ENCODE measurements around the gene LILRB2.
"Not testable (repeated sequence)": the region's sequence is repeated elsewhere in the genome, so short reads cannot be mapped to it uniquely, and the experiment has no call there.

The LILRB2 gene

DNA sequence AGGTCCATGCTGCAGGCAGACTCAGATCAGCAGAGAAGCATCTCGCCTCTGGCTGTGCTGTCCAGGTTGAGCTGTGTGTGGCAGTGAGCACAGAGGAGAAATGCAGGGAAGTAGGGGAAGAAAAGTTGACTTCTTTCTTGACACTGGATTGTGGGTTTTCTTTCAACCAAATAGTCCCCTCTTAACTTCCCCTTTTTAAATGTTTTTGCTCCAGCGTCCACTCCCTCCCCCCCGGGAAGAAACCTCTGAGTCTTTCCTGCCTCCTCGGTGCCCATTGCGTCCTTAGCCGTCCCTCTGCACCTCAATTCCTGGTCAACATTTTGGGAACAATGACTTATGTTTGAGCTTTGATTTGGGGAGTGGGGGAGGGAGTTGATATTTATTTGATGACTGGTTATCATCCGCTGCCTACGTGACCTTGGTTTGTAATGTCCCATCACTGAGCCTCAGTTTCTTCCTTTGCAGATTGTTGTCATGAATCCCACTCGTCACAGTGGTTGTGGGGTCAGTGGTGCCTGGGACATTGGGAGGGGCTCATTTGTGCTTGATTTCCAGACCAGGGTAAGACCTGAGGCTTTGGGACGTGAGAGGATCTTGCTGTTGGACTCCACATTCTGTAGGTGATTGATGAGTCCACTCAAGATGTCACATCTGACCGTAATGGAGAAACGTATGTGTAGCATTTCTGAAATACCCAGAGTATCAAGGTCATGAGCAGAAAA, at the start of gene LILRB2:
Gene LILRB2, minus strand, starts transcription at position 104 of the 722 bp plus-strand sequence. CDS start 614 bp downstream, outside the sequence.
- peak; percentile 46 for DNase-seq

DNA sequence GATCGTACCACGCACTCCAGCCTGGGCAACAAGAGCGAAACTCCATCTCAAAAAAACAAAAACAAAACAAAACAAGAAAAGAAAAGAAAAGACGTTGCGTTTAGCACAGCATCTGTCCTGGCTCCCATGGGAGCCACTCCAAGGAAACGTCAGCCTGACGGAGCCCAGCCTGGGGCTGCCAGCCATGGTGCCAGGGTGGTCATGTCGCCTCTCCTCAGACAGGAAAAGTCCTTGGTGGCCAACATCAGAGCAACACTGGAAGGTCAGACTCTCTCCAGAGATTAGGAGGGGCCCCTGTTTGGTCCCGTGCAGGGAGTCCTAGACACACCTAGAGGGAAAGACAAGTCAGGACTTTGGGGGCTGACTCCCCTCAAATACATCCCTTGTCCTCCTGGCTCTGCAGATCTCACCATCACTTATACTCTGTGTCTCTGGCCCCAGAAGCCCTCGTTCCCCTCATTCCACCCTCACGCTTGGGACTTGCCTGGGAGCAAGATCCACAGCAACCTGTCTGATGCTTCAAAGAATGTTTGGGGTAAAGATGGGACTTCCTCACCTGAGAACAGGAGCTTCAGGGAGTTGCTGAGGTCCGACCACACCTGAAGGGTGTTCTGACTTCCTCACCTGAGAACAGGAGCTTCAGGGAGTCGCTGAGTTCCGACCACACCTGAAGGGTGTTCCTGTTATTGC, 48.7 kb upstream of the LILRB2 start:
- no peak for DNase-seq

DNA sequence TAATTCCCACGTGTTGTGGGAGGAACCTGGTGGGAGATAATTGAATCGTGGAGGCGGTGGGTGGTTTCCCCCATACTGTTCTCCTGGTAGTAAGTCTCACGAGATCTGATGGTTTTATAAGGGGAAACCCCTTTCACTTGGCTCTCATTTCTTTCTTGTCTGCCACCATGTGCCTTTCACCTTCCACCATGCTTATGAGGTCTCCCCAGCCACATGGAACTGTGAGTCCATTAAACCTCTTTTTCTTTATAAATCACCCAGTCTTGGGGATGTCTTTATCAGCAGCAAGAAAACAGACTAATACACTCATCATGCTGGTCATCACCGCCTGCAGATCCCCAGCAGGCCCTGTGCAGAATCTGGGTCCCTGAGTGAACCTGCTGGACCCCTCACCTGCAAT, 47.9 kb upstream of the LILRB2 start:
- not testable (repeated sequence) for DNase-seq

DNA sequence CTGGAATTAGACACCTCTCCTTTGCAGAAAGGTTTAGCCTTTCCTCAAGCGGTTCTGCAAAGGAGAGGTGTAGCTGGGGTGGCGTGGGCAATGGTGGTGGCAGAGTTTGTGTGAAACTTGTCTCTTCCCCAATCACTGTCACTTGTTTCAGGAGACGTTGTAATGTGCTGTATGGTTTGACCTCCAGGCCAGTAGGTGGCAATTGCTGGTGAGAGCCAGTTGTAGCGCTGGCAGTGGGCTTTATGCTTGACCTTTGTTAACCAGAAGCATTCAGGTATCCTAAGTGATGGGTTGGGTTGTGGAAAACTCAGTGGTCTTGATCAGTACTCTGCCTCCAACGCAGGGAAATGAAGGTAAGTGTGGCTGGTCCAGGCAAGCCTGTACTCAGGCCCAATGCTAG, 44.7 kb upstream of the LILRB2 start:
- DNase-seq = no peak

DNA sequence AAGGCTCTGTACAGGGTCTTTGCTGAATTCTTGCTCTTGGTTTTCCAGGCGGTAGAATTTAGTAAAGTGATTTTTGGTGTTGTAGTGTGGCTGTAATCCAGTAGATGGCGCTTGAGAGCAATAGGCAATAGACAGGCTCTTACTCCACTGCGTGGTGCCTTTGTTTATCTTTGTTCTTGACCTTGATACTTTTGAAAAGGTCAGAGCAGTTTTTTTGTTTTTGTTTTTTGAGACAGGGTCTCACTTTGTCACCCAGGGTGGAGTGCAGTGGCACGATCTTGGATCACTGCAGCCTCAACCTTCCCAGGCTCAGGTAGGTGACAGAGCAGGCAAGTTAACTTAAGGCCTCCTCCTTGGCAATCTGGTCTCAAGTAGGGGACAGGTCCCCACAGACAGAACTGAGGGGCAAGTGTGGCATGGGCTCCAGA, 44.3 kb upstream of the LILRB2 start:
- DNase-seq = peak; percentile 31

DNA sequence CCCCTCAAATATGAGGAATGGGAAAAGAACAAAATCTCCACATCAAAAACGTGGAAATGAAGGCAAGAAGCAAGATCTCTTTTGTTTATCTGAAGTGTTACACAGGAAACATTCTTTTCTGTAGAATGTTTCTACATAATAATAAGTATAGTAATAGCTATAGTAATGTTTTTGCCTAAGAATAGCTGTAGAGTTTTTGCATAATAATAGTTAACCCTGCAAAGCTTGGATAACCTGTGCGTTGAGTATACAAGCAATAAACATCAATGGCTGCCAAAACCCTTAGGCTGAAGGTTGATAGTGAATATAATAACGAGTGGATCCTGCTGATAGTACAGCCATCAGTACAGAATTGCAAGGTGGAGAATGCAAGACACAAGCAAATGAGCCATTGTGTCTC, 43.2 kb upstream of the LILRB2 start:
- DNase-seq = no peak

DNA sequence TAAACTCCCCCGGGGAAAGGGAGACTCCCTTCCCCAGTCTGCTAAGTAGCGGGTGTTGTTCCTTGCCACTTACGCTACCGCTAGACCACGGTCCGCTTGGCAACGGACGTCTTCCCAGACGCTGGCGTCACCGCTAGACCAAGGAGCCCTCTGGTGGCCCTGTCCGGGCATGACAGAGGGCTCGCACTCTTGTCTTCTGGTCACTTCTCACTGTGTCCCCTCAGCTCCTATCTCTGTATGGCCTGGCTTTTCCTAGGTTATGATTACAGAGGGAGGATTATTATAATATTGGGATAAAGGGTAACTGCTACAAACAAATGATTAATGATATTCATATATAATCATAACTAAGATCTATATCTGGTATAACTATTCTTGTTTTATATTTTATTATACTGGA, 42.0 kb upstream of the LILRB2 start:
- not testable (repeated sequence) for DNase-seq

DNA sequence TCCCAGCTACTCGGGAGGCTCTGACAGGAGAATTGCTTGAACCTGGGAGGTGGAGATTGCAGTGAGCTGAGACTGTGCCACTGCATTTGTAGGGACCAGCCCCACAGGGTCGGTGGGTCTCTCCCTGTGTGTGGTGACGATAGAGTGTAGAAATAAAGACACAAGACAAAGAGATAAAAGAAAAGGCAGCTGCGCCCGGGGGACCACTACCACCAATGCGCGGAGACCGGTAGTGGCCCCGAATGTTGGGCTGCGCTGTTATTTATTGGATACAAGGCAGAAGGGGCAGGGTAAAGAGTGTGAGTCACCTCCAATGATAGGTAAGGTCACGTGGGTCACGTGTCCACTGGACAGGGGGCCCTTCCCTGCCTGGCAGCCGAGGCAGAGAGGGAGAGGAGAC, 41.4 kb upstream of the LILRB2 start:
- DNase-seq = not testable (repeated sequence)

DNA sequence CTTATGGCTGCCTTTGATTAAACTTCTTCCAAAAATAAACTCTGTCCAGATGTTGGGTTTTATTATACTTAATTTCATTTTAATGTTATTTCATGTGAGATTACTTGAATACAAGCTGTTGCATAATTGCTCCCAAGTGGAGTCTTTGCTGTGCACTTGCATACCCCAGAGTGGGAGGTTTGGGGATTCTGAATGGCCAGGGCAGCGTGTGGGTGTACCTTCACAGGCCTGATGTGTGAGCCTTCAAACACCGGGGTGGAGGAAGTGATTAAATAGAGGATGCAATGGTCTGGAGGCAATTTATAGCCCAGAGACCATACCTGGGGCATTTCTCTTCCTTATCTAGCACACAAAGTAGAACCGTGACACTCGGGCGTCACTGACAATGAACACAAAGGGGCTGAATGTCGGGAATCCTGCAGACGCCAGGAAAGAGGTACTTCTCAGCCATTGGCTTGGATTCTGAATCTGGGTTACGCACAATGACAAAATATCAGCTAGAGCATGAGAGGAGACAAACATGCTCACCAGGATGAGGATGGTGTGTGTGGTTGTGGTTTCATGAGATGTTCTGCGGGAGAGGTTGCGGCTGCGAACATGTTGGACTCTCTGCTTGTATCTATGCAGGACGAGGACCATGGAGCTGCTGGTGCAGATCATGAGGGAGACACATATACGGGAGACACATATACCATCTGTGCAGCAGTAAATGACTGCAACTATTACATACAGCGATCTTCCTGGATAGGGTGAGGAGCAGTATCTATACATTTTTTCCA, 39.2 kb upstream of the LILRB2 start:
- no peak for DNase-seq

DNA sequence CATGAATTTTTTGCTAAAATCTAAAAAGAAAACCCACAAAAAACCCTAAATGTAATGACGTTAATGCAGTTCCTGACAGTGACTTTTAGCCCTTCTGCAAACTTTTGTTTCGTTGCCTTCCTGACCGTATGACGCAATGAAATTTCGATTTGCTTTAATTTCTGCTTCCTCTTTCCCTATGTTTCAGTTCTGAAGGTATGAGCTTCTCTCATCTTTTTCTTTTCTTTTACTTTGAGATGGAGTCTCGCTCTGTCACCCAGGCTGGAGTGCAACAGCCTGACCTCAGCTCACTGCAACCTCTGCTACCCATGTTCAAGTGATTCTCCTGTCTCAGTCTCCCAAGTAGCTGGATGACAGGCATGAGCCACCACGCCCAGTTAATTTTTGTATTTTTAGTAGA, 38.1 kb upstream of the LILRB2 start:
- no peak for DNase-seq

DNA sequence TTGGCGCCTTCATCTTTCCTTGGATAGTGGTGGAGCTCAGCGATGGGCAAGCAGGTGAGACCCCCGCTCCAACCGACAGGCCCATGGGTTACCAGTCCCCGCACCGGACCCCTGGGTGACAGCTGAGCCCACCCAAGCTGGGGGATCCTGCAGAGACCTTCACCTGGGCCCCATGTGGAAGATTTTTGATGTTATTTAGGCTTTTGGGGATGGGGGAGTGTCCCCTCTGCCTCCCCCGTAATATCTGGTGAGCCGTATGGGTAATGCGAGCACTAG, 37.0 kb upstream of the LILRB2 start:
- no peak for DNase-seq

DNA sequence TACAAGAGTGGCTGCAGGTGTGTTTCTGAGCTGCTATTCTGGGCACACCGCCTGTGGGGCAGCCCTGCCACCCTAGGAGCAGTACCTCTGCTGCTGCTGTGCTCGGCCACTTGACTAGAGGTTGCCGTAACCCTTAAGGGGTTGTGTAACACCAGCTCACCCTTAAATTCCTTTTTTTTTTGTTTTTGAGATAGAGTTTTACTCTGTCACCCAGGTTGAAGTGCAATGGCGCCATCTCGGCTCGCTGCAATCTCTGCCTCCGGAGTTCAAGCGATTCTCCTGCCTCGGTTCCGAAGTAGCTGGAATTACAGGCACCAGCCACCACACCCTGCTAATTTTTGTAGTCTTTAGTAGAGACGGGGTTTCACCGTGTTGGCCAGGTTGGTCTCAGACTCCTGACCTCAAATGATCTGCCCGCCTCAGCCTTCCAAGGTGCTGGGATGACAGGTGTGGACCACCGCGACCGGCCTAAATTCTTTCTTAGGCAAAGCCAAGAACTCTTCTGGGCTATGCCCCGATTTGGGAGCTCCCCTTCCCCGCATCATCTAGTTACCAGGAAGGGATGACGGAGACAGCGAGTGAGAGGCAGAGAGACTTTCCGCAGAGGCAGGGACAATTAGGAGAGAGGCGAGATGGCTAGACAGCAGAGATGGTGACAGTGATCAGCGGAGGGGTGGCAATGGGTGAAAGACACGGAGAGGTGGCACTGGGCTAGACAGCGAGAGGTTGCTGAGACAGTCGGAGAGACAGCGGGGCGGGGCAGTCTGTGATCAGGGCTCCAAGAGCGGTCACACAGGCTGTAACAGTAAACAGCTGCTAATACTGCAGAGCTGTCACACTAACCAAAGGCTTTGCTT, 36.4 kb upstream of the LILRB2 start:
- no peak for DNase-seq

DNA sequence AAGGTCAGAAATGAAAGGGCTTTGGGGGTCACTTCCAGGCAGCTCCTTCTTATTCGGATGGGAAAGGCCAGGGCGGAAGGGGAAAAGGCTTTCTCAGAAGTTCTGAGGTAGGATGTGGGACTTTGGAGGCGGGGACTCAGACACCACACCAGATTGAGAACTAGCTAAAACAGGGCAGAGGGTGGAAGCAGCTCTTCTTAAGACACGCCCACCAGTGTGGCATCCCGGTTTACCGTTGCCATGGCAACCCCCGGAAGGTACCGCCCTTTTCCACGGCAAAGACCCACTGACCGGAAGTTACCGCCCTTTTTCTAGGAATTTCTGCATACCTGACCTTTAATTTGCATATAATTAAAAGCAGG, 35.8 kb upstream of the LILRB2 start:
- DNase-seq = no peak

DNA sequence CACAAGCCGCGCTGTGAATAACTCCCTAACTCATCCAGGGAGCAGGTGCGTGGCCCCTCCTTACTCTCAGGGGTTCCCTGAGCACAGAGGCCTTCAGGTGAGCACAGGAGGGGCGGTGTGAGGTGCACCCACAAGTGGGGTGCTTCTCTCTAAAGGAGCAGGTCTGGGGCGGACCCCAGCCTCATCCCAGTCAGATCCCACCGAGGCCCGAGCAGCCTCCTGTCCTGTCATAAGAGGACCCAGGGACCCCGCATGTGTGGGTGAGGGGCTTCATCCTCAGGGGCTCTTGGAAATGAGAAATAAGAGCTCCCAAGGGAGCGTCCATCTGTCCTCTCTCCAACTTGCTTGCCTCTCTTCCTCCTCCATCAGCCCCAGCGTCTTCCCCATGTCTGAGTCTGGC, 35.0 kb upstream of the LILRB2 start:
- no peak for DNase-seq

DNA sequence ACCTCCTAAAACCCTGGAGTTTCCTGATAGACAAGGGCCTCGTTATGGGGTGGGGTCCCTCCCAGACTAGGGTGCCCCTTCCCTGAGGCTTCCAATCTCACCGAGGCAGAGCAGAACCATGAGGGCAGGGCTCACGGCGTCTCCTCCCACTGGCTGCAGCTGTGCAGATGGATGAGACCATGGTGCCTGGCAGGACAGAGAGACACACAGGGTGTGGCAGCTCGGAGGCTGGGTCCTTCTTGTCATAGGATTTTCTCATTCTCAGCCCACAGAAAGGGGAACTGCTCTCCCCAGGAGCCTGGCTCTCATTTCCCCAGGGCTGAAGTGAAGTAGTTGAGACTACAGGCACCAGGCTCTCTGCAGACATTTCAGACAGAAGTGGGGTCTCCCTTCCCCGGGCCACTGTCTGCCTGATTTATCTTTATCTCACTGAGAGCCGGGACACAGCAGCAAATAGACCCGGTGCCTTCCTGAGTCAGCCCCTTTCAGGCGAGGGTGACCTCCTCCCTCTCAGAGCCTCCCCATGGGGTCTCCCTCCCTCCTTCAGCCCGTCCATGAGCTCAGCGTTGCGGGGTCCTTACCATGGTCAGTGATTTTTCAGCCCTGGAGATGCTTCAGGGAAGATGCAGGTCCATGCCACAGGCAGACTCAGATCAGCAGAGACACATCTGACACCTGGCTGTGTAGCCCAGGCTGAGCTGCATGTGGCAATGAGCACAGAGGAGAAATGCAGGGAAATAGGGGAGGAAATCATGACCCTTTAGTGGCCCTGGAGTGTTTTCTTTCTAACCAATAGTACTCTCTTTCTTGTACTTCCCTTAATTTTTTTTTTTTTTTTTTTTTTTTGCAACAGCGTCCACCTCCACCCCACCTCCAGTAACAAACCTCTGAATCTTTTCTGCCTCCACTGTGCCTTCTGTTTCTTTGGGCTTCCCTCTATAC, 31.8 kb upstream of the LILRB2 start, which contains the start of gene LILRA5:
Gene LILRA5, minus strand, starts transcription at position 731 of the 942 bp plus-strand sequence. Its CDS starts 147 bp downstream, at position 584.
- no peak for DNase-seq

DNA sequence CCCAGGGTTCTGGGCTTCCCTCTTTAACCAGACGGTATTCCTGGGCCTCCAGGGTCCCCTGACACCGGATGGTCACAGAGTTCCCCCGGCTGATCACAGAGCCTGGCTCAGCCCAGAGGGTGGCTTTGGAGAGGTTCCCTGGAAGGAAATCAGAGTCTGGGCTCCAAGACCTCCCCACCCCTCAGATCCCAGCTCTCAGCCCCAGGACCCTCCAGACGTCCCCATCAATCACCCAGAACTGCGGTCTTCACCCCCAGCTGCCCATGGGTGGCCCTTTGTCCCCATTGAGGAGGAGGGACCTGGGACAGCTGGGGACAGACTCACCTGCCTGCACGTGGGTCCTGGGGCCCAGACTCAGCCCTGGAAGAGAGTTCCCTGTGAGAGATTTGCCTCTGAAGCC, 31.1 kb upstream of the LILRB2 start:
- DNase-seq = no peak

DNA sequence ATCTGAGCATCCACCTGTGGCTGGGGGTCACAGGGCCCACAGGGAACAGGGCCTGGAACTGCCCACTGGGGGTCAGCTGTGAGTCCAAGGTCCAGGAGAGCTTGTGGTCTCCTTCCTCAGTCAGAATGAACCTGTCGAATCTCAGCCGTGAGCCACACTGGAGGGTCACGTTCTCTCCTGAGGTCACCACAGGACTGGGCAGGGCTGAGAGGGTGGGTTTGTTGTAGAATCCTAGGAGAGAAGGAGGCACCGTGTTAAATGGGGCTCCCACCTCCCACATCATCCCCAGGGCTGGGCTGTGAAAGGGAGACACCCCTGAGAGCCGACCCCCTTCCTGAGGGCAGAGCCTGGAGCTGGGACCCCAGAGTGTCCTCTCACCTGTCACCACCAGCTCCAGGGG, 30.6 kb upstream of the LILRB2 start:
- DNase-seq = no peak

DNA sequence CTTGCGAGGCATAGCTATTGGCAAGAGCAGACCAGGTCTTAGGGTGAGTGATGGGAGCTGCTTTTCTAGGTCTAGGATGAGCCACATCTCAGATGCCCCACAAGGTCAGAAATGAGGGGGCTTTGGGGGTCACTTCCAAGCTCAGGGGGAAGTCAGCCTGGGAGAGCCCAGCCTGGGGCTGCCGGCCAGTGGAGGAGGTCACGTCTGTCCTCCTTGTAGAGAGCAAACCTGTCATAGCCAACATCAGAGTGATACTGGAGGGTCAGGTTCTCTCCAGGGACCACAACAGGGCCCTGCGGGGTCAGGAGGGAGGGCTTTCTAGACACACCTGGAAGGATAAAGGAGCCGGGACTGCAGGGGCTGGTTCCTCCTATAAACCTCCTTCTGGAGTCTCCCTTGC, 29.6 kb upstream of the LILRB2 start:
- DNase-seq = no peak

DNA sequence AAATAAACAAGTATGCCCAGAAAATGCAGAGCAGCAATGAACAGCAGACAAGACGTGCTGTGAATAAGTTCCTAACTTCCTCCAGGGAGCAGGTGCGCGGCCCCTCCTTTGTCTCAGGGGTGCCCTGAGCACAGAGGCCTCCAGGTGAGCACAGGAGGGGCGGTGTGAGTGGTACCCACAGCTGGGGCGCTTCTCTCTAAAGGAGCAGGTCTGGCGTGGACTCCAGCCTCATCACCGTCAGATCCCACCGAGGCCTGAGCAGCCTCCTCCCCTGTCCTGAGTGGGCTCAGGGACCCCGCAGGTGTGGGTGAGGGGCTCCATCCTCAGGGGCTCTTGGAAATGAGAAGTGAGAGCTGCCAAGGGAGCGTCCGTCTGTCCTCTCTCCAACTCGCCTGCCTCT, 28.9 kb upstream of the LILRB2 start:
- DNase-seq = no peak

DNA sequence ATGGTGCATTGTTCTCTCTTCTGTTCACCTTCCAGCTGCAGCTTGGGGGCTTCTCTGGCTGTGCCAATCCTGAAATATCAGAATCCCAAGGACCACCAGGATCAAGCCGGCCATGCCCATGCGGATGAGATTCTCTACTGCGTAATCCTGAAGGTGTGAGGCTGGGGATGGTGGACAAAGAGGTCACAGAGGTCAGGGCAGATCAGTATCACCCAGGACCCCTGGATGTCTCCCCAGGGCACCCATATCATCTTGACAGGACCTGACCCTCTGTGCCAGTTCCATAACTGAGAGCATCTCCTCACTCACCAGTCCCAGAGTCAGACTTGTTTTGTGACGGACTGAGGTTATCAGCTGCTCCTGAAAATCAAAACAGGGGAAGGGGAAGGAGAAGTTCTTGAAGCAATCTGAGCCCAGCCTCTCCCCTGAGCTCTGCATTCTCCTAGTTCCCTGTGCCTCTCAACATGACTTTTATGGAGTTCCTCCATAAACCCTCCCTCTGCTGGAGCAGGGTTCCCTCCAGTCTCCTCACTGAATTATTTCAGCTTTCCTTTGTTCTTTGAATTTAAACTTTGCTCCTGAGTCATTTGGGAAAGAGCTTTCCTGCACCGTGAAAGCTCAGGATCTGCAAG, 26.6 kb upstream of the LILRB2 start:
- DNase-seq = no peak

DNA sequence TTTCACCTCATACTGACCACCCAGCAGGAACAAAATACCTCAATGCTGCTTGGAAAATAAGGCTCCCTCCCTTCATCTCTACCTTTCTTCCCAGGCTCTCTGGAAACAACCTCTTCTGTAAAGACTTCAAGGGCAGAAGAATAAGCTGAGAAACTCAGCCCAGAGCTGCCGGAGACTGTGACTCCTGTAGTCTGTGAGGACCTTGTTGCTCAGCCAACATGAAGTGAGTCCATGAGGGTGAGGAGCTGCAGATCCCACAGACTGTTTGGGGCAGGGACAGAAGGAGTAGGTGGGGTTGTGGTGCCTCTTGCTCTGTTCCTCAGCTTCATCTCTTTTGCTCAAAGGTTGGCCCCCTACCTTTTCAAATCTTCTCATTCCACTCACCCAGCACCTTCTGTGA, 24.2 kb upstream of the LILRB2 start:
- no peak for DNase-seq

Measured in GDM1 (cell line).